Measurements from ENCODE around the gene C20orf96. TPM values are rescaled to one million over a fixed set of nuclear protein-coding genes. Genes with fewer than 3 reads are reported as not detected.
"Not testable (repeated sequence)": the region's sequence is repeated elsewhere in the genome, so short reads cannot be mapped to it uniquely, and the experiment has no call there.

Gene C20orf96, protein sequence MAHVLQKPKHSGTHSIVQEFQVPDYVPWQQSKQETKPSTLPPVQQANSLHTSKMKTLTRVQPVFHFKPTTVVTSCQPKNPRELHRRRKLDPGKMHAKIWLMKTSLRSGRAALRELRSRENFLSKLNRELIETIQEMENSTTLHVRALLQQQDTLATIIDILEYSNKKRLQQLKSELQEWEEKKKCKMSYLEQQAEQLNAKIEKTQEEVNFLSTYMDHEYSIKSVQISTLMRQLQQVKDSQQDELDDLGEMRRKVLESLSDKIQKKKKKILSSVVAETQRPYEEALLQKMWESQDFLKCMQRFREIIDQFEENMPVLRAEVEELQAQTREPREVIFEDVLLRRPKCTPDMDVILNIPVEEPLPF
- total RNA-seq (2014; rRNA removed; shearing (Covaris generic); ENCODE audit: low replicate concordance), result 1.6 TPM in 1 of 2 replicates, not detected in the other

- Histone ChIP-seq H3K36me3 (no peaks in the 10 kb centered on the region), H3K4me3 (peak within 1 kb of the TSS; percentile 62), H3K27me3 (no peaks in the 10 kb centered on the region), H3K9me3 (no peaks in the 10 kb centered on the region)
- DNase-seq, result peak; percentile 88
These were observed at the start of gene C20orf96 for GRCh38 chr20:290084-290831. Gene C20orf96 (minus strand): TSS chr20:290750. CDS start chr20:290610, 140 bp downstream.

- H3K9me3 ChIP-seq, DNase-seq, H3K27me3 ChIP-seq, H3K36me3 ChIP-seq, H3K4me3 ChIP-seq: not testable (repeated sequence)
These were observed 45.5 kb upstream of the C20orf96 start for GRCh38 chr20:336040-336439.

- no peaks in the 10 kb centered on the region for H3K9me3 ChIP-seq
- no peaks in the 10 kb centered on the region for H3K27me3 ChIP-seq
- peaks cover 2% of the 10 kb centered on the region; the same call in 1 of the 2 replicates for H3K36me3 ChIP-seq
- no peak overlapping the region for H3K4me3 ChIP-seq
- no peak for DNase-seq
These were observed 44.0 kb upstream of the C20orf96 start for GRCh38 chr20:334578-334977.

DNA sequence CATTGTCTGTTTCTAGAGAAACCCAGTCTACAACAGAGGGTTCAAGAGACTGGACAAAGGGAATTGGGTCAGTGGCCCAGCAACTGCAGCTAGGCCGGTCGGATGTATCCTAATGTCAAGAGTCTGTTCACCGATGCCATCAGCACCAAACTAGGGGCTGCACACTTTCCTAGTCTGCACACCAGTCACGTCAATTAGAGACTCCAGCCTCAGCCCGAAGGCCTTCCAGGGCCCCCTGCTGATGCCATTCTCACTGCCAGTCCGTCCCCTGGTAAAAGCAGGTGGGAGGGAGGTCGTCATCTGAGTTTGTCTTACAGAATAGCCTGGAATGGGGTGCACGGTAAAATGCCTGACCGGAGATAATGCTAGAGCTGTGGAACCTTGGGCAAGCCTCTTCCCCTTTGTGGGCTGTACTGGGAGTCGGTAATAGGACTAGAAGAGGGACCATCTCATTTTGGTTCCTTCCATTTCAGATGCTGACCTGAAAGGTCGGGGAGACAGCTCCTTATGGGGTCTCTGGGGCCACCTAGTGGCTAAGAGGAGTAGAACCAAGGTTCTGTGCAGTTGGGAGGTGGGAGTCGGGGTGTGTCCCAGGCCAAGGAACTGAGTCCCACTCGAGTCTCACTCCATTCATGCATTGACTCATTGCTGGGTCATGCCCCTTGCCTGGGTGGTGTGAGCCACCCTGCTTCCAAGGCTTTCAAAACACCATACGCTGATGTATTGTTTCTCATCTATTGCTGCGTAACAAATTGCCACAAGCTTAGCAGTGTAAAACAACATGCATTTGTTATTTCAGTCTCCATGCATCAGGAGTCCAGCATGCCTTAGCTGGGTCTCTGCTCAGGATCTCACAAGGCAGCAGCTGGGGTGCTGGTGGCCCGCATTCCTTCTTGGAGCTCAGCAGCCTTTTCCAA is 39.9 kb upstream of the C20orf96 start:
- peaks cover 8% of the 10 kb centered on the region for H3K36me3 ChIP-seq
- DNase-seq, result peak; percentile 44
- no peak overlapping the region for H3K4me3 ChIP-seq
- no peaks in the 10 kb centered on the region for H3K9me3 ChIP-seq
- H3K27me3 ChIP-seq, result no peaks in the 10 kb centered on the region

DNA sequence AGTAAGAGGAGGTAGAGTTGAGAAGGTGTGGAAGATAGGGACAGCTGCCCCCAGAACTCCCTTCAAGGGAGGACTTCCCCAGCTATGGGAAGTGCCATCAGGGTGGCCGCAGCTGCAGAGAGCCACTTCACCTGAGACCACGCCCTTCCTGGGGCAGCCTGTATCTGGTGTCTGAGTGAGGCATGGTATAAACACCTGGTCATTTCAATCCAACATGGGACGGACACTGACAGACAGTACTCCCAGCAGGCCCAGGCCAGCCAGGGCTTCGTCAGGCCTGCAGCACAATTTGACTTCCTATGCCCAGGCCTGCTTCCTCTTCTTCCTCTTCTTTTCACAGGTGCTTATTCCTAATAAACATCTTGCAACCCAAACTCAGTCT is 39.3 kb upstream of the C20orf96 start:
- Histone ChIP-seq H3K27me3 (no peaks in the 10 kb centered on the region), H3K4me3 (no peak overlapping the region)

GRCh38 chr20:328975-329695 is 38.6 kb upstream of the C20orf96 start:
- no peak overlapping the region for H3K4me3 ChIP-seq
- H3K9me3 ChIP-seq, result no peaks in the 10 kb centered on the region
- H3K36me3 ChIP-seq, result peaks cover 8% of the 10 kb centered on the region
- no peak for DNase-seq
- H3K27me3 ChIP-seq, result no peaks in the 10 kb centered on the region

More for the DNA sequence above, 39.3 kb upstream of the C20orf96 start:
- Histone ChIP-seq H3K9me3 (no peaks in the 10 kb centered on the region), H3K36me3 (peaks cover 8% of the 10 kb centered on the region)
- DNase-seq, result no peak

DNA sequence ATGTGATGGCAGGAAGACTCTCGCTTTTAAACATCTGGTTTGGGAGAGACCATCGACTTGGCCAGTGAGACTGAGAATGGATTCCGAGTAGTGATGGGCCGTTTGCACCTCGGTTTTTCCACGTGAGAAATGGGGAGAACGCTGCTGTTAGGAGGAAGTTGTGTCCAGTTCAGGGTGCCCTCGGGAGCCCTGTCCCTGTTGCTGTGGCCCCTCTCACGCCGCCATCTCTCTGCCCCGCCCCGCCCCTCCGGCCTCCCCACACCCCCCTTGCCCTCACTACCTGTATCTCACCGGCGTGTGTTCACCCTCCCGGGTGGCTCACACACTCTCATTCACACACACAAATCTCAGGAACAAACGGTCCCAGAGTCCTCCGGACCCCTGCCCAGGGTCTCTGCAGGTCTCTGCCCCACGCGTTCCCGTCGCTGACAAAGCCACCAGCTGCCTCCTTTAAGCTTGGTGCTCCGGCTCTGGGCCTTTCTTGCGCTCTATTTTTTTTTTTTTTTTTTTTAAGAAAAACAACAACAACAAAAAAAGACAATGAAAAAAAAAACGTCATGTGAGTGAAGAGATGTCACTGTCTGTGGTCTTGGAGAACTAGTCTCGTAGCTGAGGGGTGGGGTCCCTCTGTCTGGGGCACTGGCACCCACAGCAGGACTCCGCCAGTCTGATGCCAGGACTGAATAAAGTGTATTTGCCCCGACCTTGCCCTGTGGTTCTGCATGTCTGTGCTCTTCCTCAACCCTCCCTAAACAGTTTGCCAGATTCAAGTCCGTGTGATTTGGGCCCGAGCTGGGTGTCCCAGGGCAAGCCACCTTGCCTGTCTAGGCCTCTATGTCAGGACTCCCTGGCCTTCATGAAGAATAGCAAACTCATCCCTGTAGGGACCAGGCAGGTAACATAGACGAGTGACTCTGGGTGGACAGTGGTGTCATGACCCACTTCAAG is 37.8 kb upstream of the C20orf96 start:
- DNase-seq, result no peak
- H3K27me3 ChIP-seq, result no peaks in the 10 kb centered on the region
- peak overlapping the region; percentile 70 for H3K4me3 ChIP-seq
- no peaks in the 10 kb centered on the region for H3K9me3 ChIP-seq
- peaks cover 8% of the 10 kb centered on the region for H3K36me3 ChIP-seq

- H3K27me3 ChIP-seq, result no peaks in the 10 kb centered on the region
- H3K36me3 ChIP-seq, result peaks cover 8% of the 10 kb centered on the region
- DNase-seq, result peak; percentile 86
- H3K9me3 ChIP-seq, result no peaks in the 10 kb centered on the region
- H3K4me3 ChIP-seq, result peak overlapping the region; percentile 70
These were observed 36.9 kb upstream of the C20orf96 start for GRCh38 chr20:327186-328026.

DNA sequence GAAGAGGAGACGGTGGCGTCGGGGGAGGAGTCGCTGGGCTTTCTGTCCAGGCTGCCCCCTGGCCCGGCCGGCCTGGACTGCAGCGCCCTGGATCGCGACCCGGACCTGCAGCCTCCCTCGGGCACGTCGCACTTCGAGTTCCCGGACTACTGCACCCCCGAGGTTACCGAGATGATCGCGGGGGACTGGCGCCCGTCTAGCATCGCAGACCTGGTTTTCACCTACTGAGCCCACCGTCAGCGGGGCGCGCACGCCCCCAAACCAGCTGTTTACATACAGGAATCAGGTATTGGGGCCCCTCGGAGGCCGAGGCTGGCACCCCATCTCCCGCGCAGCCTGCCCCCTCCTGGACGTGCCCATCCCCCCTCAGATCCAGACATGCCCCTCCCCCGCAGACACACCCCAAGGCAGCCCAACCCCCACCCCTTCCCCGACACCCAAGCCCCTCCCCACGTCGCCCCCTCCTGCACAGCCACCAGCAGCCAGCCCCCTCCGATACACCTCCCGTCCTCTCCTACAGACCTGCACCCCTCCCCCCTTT is 36.2 kb upstream of the C20orf96 start:
- H3K4me3 ChIP-seq, result peak overlapping the region; percentile 70
- no peaks in the 10 kb centered on the region for H3K9me3 ChIP-seq
- H3K36me3 ChIP-seq, result peaks cover 8% of the 10 kb centered on the region
- peak; percentile 46 for DNase-seq
- no peaks in the 10 kb centered on the region for H3K27me3 ChIP-seq

- Histone ChIP-seq H3K4me3 (peak overlapping the region; percentile 70), H3K27me3 (no peaks in the 10 kb centered on the region), H3K9me3 (no peaks in the 10 kb centered on the region), H3K36me3 (peaks cover 8% of the 10 kb centered on the region)
- peak; percentile 48 for DNase-seq
These were observed 35.5 kb upstream of the C20orf96 start for GRCh38 chr20:325889-326644.

- peak; percentile 94 for DNase-seq
- peak within 1 kb of the TSS; percentile 70 for H3K4me3 ChIP-seq
- no peaks in the 10 kb centered on the region for H3K27me3 ChIP-seq
These were observed 34.7 kb upstream of the C20orf96 start, which contains the start of gene SOX12 for GRCh38 chr20:325045-325888. Gene SOX12 (plus strand): TSS chr20:325552. CDS start chr20:325925, 373 bp downstream.

DNA sequence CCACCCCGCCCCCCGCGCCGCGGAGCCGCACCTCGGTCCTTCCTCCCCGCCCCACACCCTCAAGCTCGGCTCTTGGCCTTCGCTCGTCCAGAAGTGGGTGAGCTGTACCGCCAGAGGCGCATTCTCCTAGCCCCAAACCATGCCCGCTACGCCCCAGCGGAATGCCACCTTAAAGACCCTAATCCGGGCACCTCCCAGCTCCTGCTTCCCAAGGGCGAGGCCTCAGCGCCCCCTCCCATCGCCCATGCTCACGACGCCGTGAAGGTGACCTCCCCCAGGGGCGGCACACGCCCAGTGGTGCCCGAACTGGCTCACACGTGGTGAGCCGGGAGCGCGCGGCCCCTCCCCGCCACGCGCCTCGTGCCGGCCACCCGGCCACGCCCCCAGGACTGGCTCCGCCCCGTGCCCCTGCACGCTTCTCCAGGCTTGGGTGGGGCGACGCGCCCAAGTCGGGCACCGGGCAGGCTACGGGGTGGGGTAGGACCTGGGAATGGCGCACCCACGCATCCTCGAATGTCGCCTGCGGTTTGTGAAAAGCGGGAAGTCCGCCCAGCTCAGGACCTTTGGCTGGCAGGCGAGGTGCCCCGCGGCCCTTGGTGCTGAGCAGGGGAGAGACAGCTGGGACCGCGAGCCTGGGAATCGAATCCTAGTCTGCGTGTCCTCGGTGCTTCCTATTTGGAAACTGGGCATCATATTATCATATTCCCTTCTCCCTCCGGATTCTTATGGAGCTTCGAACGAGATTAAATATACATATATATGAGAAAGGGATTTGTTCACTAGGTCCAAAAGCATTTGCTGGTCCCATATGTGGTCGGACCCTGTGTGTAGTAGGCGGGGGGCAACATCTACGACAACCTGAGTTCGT is 33.9 kb upstream of the C20orf96 start:
- Histone ChIP-seq H3K4me3 (peak overlapping the region; percentile 57), H3K27me3 (no peaks in the 10 kb centered on the region), H3K9me3 (no peaks in the 10 kb centered on the region), H3K36me3 (peaks cover 5% of the 10 kb centered on the region)
- peak; percentile 91 for DNase-seq

More at GRCh38 chr20:325045-325888, 34.7 kb upstream of the C20orf96 start, which contains the start of gene SOX12:
- H3K36me3 ChIP-seq, result peaks cover 6% of the 10 kb centered on the region
- no peaks in the 10 kb centered on the region for H3K9me3 ChIP-seq

Data from MG63 (cell line).